Ovary (tissue), 3 donors: ENCODE data around the gene TRIO.

Experiments
- CTCF ChIP-seq, 3 donors: fragments of 450-650 bp in 2 of 3; fragments of 200-600 bp in 1 of 3; IDR thresholded peaks; one replicate each; pipeline versions ENCODE4 v1.5.1 to v1.8.0; 2016 to 2022; ENCODE audit warnings: antibody characterized with exemption in 3 of 3, mild to moderate bottlenecking in 1 of 3
- EP300 ChIP-seq: sonication (generic); formaldehyde crosslinking; IDR thresholded peaks from one replicate; pipeline ENCODE4 v1.6.1; 2017; ENCODE audit warnings: antibody characterized with exemption
- POLR2A ChIP-seq: fragments of 450-650 bp; IDR thresholded peaks from one replicate; pipeline ENCODE4 v1.6.1; 2017; ENCODE audit warnings: antibody characterized with exemption, mild to moderate bottlenecking, moderate library complexity
- donor health status: DM: no; HTN: no; CAD: no.

- TF ChIP-seq CTCF (IDR thresholded peaks at IDR 0.05) (no peak), POLR2A (no peak), EP300 (no peak)
These were observed 346.5 kb downstream of the TRIO start for GRCh38 chr5:14489643-14490042.
